T-cell (primary cell): Measurements from ENCODE around the gene JOSD1. TPM values are rescaled to one million over a fixed set of nuclear protein-coding genes. Genes with fewer than 3 reads are reported as not detected.
A peak's percentile ranks its signal among the peaks of the same experiment; 100 is the strongest.

Source experiments
- ATAC-seq, 4 experiments: fragments of 200-7000 bp in 3 of 4; fragments of 150-1000 bp in 1 of 4; cut with Tn5 transposase; replicated peaks in 1 of 4; 1 replicate in 3 of 4; 2 replicates in 1 of 4; pipeline ENCODE4 v1.10.0; 2021; ENCODE audit warnings: moderate library complexity in 3 of 4, mild to moderate bottlenecking in 2 of 4, moderate number of reproducible peaks in 1 of 4
- CTCF ChIA-PET, 2 donors: fragments of 300-600 bp; sonication (Branson Sonifier 250); formaldehyde crosslinking; loops; one replicate each; lab custom pipeline; 2022; ENCODE audit warnings: antibody characterized with exemption in 2 of 2; lab: Charles Lee
- POLR2A ChIA-PET, 2 donors: fragments of 300-600 bp; sonication (Branson Sonifier 250); formaldehyde crosslinking; loops; one replicate each; lab custom pipeline; 2022; ENCODE audit warnings: antibody characterized with exemption in 2 of 2; lab: Charles Lee
- DNase-seq, 35 experiments: peaks; one replicate each; pipeline versions ENCODE4 v3.0.0 to v3.0.0-alpha.2; 2013 to 2023
- H3K27ac ChIP-seq: one replicate; pipeline ENCODE4 v1.5.1; 2013; ENCODE audit warnings: low read length
- H3K27me3 ChIP-seq, 2 experiments: replicated peaks in 1 of 2; 1 replicate in 1 of 2; 2 replicates in 1 of 2; pipeline versions ENCODE4 v1.6.1 to v1.7.0; 2013; ENCODE audit warnings: low read length in 1 of 2, mixed read lengths in 1 of 2; ENCODE audit not compliant: control insufficient read depth in 2 of 2, insufficient read depth in 2 of 2; ENCODE audit errors: extremely low read depth in 1 of 2
- H3K36me3 ChIP-seq, 2 donors: 1 replicate in 1 of 2; 2 replicates in 1 of 2; pipeline versions ENCODE4 v1.6.1 to v1.7.0; 2013; ENCODE audit warnings: low read length in 1 of 2; ENCODE audit not compliant: control insufficient read depth in 2 of 2, insufficient read depth in 1 of 2; ENCODE audit errors: extremely low read depth in 1 of 2
- H3K4me1 ChIP-seq, 2 experiments: 1 replicate in 1 of 2; 2 replicates in 1 of 2; pipeline versions ENCODE4 v1.6.1 to v1.7.0; 2013; ENCODE audit warnings: low read length in 2 of 2, mixed read lengths in 1 of 2; ENCODE audit not compliant: insufficient read depth in 2 of 2, control insufficient read depth in 1 of 2; ENCODE audit errors: extremely low read depth in 1 of 2
- H3K4me3 ChIP-seq, 2 donors: 1 replicate in 1 of 2; 2 replicates in 1 of 2; pipeline versions ENCODE4 v1.5.1 to v1.7.0; 2013; ENCODE audit warnings: mild to moderate bottlenecking in 2 of 2, low read length in 1 of 2, moderate library complexity in 1 of 2; ENCODE audit not compliant: control insufficient read depth in 1 of 2; ENCODE audit errors: extremely low read depth in 1 of 2
- H3K9me3 ChIP-seq: 2 replicates; pipeline ENCODE4 v1.7.0; 2013
- H3K27ac Mint-ChIP-seq, 2 donors: one replicate each; pipeline ENCODE4 v1.8.0; 2020 to 2021; ENCODE audit warnings: mild to moderate bottlenecking in 2 of 2, mixed read lengths in 2 of 2
- H3K27me3 Mint-ChIP-seq, 2 donors: one replicate each; pipeline ENCODE4 v1.8.0; 2021 to 2022; ENCODE audit warnings: mixed read lengths in 2 of 2
- H3K36me3 Mint-ChIP-seq: one replicate; pipeline ENCODE4 v1.8.0; 2021; ENCODE audit warnings: mixed read lengths
- H3K4me1 Mint-ChIP-seq, 3 donors: one replicate each; pipeline ENCODE4 v1.8.0; 2020 to 2022; ENCODE audit warnings: mixed read lengths in 3 of 3, mild to moderate bottlenecking in 1 of 3
- H3K4me3 Mint-ChIP-seq, 3 donors: one replicate each; pipeline ENCODE4 v1.8.0; 2020 to 2022; ENCODE audit warnings: mild to moderate bottlenecking in 3 of 3, mixed read lengths in 3 of 3, moderate library complexity in 3 of 3
- H3K9me3 Mint-ChIP-seq, 3 donors: one replicate each; pipeline ENCODE4 v1.8.0; 2020 to 2022; ENCODE audit warnings: mixed read lengths in 3 of 3
- WGBS: methylation state at CpG from one replicate; pipeline ENCODE4 v1.1.5; 2013; ENCODE audit warnings: missing lambda C conversion rate; ENCODE audit not compliant: insufficient coverage; 5-methylcytosine and 5-hydroxymethylcytosine counted together
- total RNA-seq, 35 experiments: library from RNA in 6 of 35; stranded (reverse) in 6 of 35; fragments of 120-200 nt in 1 of 35; gene quantifications; one replicate each; pipeline versions ENCODE4 v1.2.1 to v1.2.4 and lab custom pipeline; 2013 to 2026

Gene JOSD1
- total RNA-seq, 5 donors from 2014 or later (not counting 1 experiment from before 2014, with no cell fraction given): 78.4 to 164 (median 83.5) TPM

GRCh38 chr22:38698407-38699094, 2.2 kb downstream of the JOSD1 start:
- H3K4me3 ChIP-seq: no peak overlapping the region
- H3K9me3 ChIP-seq: no peaks in the 10 kb centered on the region
- H3K9me3 Mint-ChIP-seq: no peaks in the 10 kb centered on the region
- ChIA-PET POLR2A (interaction anchor here (0.5 to 2.5 kb wide), 7 partner anchors 16 to 1374 kb away, joined by 3 to 20 read pairs (median 3); partner anchors contain the start of gene TOMM22 (in 2 of the 2)), CTCF (interaction anchor here in 1 of 2 donors (0.6 to 4.0 kb wide), 3 partner anchors 14 to 36 kb away, joined by 3 to 25 read pairs (median 4); partner anchors contain the start of gene TOMM22)
- H3K36me3 Mint-ChIP-seq: peaks cover 25% of the 10 kb centered on the region
- ATAC-seq (no peak), DNase-seq (no peak)
- peaks cover 0 to 6% of the 10 kb centered on the region in 2 donors for H3K36me3 ChIP-seq
- peaks cover 20 to 43% of the 10 kb centered on the region in 2 experiments for H3K4me1 ChIP-seq
- peaks cover 45 to 69% (median 67%) of the 10 kb centered on the region in 3 donors for H3K4me1 Mint-ChIP-seq
- peak overlapping the region; percentile 87 for H3K27ac ChIP-seq
- WGBS: 92% methylated on average over 12 of the region's 13 CpGs
- H3K27me3 ChIP-seq: no peaks in the 10 kb centered on the region
- no peaks in the 10 kb centered on the region for H3K27me3 Mint-ChIP-seq
- peak overlapping the region; percentile 82 to 97 (median 91) for H3K4me3 Mint-ChIP-seq
- peak overlapping the region; percentile 85 to 91 for H3K27ac Mint-ChIP-seq

- H3K4me1 ChIP-seq: peaks cover 20 to 43% of the 10 kb centered on the region in 2 experiments
- no peaks in the 10 kb centered on the region for H3K9me3 ChIP-seq
- H3K36me3 ChIP-seq: peaks cover 0 to 6% of the 10 kb centered on the region in 2 donors
- ChIA-PET POLR2A (interaction anchor here (0.5 to 2.5 kb wide), 6 partner anchors 9 to 1375 kb away, joined by 3 to 20 read pairs (median 3); partner anchors contain the start of gene TOMM22 (in 1 of the 2)), CTCF (interaction anchor here in 1 of 2 donors (0.6 to 4.0 kb wide), 3 partner anchors 13 to 37 kb away, joined by 3 to 25 read pairs (median 4); partner anchors contain the start of gene TOMM22)
- H3K4me1 Mint-ChIP-seq: peaks cover 53 to 78% (median 76%) of the 10 kb centered on the region in 3 donors
- H3K27ac Mint-ChIP-seq: peak overlapping the region; percentile 85 to 93
- H3K4me3 Mint-ChIP-seq: peak overlapping the region; percentile 49 to 97 (median 91)
- no peaks in the 10 kb centered on the region for H3K27me3 ChIP-seq
- ATAC-seq (no peak), DNase-seq (no peak)
- peak overlapping the region; percentile 29 for H3K27ac ChIP-seq
- H3K27me3 Mint-ChIP-seq: no peaks in the 10 kb centered on the region
- H3K4me3 ChIP-seq: no peak overlapping the region
- peaks cover 31% of the 10 kb centered on the region for H3K36me3 Mint-ChIP-seq
- WGBS: 81% methylated on average over 6 of the region's 8 CpGs
- H3K9me3 Mint-ChIP-seq: no peaks in the 10 kb centered on the region
Measured at GRCh38 chr22:38697425-38698089, 3.2 kb downstream of the JOSD1 start.

GRCh38 chr22:38696606-38697424, 3.9 kb downstream of the JOSD1 start:
- ChIA-PET POLR2A (interaction anchor here (0.7 to 0.9 kb wide), 2 partner anchors 8 to 55 kb away, joined by 3 to 4 read pairs; no protein-coding TSS in a partner anchor), CTCF (interaction anchor here in 1 of 2 donors (4.0 kb wide), 1 partner anchor 15 kb away, joined by 25 read pairs; the partner anchor contains the start of gene TOMM22)
- DNase-seq (peak in 3 of 35 experiments; percentile 17 to 42 (median 39)), ATAC-seq (peak in 3 of 4 experiments; percentile 29 to 38 (median 33))
- Mint-ChIP-seq H3K9me3 (no peaks in the 10 kb centered on the region), H3K4me3 (peak overlapping the region; percentile 49 to 97 (median 91)), H3K27me3 (no peaks in the 10 kb centered on the region), H3K27ac (peak overlapping the region; percentile 85 to 93), H3K36me3 (peaks cover 36% of the 10 kb centered on the region), H3K4me1 (peaks cover 53 to 76% (median 76%) of the 10 kb centered on the region in 3 donors)
- Histone ChIP-seq H3K27me3 (no peaks in the 10 kb centered on the region), H3K9me3 (no peaks in the 10 kb centered on the region), H3K4me3 (no peak overlapping the region), H3K36me3 (peaks cover 0 to 11% of the 10 kb centered on the region in 2 donors), H3K4me1 (peaks cover 20 to 36% of the 10 kb centered on the region in 2 experiments), H3K27ac (peak overlapping the region; percentile 29)
- WGBS: 50% methylated on average over 1 of the region's 3 CpGs

GRCh38 chr22:38694940-38695339, 5.8 kb downstream of the JOSD1 start:
- peaks cover 16 to 28% of the 10 kb centered on the region in 2 experiments for H3K4me1 ChIP-seq
- POLR2A ChIA-PET: interaction anchor here (0.6 to 1.4 kb wide), 3 partner anchors 9 to 393 kb away, joined by 3 to 6 read pairs (median 4); no protein-coding TSS in a partner anchor
- H3K27ac Mint-ChIP-seq: peak overlapping the region in 1 of 2 donors; percentile 31

GRCh38 chr22:38694049-38694448, 6.7 kb downstream of the JOSD1 start:
- Mint-ChIP-seq H3K9me3 (no peaks in the 10 kb centered on the region), H3K4me3 (no peak overlapping the region), H3K27me3 (no peaks in the 10 kb centered on the region), H3K36me3 (peaks cover 43% of the 10 kb centered on the region), H3K27ac (no peak overlapping the region), H3K4me1 (peaks cover 44 to 60% (median 60%) of the 10 kb centered on the region in 3 donors)
- H3K36me3 ChIP-seq: peaks cover 0 to 25% of the 10 kb centered on the region in 2 donors
- H3K4me3 ChIP-seq: no peak overlapping the region
- no peak overlapping the region for H3K27ac ChIP-seq
- WGBS: no CpG with 5 or more reads among the region's 2 CpGs
- H3K9me3 ChIP-seq: no peaks in the 10 kb centered on the region
- ATAC-seq: no peak
- no peak for DNase-seq
- H3K4me1 ChIP-seq: peaks cover 9 to 19% of the 10 kb centered on the region in 2 experiments
- ChIA-PET POLR2A (interaction anchor here in 1 of 2 donors (0.5 to 0.7 kb wide), 3 partner anchors 10 to 161 kb away, joined by 3 to 6 read pairs (median 3); no protein-coding TSS in a partner anchor), CTCF (no interaction called here)
- H3K27me3 ChIP-seq: no peaks in the 10 kb centered on the region

More at GRCh38 chr22:38694940-38695339, 5.8 kb downstream of the JOSD1 start:
- H3K36me3 Mint-ChIP-seq: peaks cover 42% of the 10 kb centered on the region
- CTCF ChIA-PET: no interaction called here
- WGBS: no CpG with 5 or more reads among the region's 3 CpGs
- Histone ChIP-seq H3K36me3 (peaks cover 0 to 22% of the 10 kb centered on the region in 2 donors), H3K27me3 (no peaks in the 10 kb centered on the region), H3K4me3 (no peak overlapping the region), H3K9me3 (no peaks in the 10 kb centered on the region), H3K27ac (no peak overlapping the region)
- no peak for ATAC-seq
- no peaks in the 10 kb centered on the region for H3K27me3 Mint-ChIP-seq
- peaks cover 53 to 69% (median 69%) of the 10 kb centered on the region in 3 donors for H3K4me1 Mint-ChIP-seq
- no peak overlapping the region for H3K4me3 Mint-ChIP-seq
- DNase-seq: no peak
- H3K9me3 Mint-ChIP-seq: no peaks in the 10 kb centered on the region
